GM13976 (cell line): ENCODE results near the gene PRPF40B.
"Not testable (repeated sequence)": the region's sequence is repeated elsewhere in the genome, so short reads cannot be mapped to it uniquely, and the experiment has no call there.

Experiments used
- DNase-seq: peaks from one replicate; pipeline ENCODE4 v3.0.0; 2012; ENCODE audit warnings: low spot score
- in situ Hi-C: fragments of 300-500 bp; cut with MboI; formaldehyde crosslinking; loops from one replicate; pipeline ENCODE4 v1.12.0; 2022; ENCODE audit warnings: low sequenced_read_pairs, mixed read lengths, inconsistent platforms; ENCODE audit not compliant: unreplicated experiment
- TF ChIP-seq, protein P1 (sequence below): IDR thresholded peaks from 2 replicates; pipeline ENCODE4 v1.5.1; 2012; ENCODE audit warnings: borderline replicate concordance, mild to moderate bottlenecking; ENCODE audit not compliant: insufficient read depth; ENCODE audit errors: extremely low read depth, missing control alignments, control extremely low read depth

Gene PRPF40B

DNA sequence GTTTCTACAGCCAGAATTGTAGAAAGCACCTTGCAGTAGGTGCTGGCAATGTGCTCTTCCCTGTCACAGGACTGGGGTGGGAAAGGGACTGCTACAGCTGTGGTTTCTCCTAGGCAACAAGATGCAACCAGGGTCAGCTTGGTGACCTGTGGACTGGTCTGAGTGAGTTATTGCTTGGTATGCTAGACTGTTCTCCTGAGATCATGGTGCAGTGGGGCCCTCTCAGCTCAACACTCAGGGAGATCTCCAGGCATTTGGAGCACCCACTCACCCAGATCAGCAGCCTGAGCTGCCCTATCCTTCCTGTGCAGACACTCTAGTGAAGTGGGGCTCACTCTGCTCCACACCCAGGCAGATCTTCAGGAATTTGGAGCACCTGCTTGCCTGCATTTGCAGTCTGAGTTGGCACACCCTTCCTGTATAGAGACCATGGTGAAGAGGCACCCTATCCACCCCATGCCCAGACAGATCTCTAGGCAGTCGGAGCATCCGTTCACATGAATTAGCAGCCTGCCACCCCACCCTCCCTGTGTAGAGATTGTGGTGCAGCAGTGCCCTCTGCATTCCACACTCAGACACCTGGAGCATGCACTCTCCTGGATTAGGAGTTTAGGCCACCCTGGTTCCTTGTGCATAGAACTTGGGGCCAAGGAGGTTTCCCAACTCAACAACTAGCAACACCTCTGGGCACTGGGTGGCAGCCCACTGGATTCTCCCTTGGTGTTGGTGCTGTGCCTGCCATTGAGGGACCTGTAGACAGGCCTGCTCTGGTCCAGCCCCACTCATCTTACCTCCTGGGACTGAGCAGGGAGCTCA is 14.1 kb upstream of the PRPF40B start:
- DNase-seq, result no peak
- TF ChIP-seq, protein P1, sequence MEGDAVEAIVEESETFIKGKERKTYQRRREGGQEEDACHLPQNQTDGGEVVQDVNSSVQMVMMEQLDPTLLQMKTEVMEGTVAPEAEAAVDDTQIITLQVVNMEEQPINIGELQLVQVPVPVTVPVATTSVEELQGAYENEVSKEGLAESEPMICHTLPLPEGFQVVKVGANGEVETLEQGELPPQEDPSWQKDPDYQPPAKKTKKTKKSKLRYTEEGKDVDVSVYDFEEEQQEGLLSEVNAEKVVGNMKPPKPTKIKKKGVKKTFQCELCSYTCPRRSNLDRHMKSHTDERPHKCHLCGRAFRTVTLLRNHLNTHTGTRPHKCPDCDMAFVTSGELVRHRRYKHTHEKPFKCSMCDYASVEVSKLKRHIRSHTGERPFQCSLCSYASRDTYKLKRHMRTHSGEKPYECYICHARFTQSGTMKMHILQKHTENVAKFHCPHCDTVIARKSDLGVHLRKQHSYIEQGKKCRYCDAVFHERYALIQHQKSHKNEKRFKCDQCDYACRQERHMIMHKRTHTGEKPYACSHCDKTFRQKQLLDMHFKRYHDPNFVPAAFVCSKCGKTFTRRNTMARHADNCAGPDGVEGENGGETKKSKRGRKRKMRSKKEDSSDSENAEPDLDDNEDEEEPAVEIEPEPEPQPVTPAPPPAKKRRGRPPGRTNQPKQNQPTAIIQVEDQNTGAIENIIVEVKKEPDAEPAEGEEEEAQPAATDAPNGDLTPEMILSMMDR, result no peak
- in situ Hi-C loops, result no loop called here

DNA sequence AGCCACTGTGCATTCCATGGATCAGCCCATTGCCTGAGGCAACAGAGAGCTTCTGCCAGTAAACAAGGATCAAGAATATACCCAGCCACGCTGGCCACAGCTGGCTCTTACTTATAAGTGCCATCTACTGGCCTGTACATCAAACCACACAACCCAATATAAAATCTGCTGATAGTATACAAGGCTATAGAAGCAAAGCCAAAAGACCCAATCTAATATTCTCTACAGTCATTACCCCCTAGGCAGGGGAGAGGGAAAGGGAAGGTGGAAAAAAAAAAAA is 13.5 kb upstream of the PRPF40B start:
- DNase-seq, result no peak
- TF ChIP-seq, protein P1, result no peak
- in situ Hi-C loops, result no loop called here

DNA sequence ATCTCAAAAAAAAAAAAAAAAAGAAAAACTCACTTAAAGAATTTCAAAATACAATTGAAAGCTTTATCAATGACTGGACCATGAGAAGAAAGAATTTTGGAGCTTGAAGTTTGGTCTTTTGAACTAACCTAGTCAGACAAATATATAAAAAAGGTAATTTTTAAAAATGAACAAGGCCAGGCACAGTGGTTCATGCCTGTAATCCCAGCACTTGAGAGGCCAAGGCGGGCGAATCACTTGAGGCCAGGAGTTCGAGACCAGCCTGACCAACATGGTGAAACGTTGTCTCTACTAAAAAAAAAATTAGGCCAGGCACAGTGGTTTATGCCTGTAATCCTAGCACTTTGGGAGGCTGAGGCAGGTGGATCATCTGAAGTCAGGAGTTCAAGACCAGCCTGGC is 12.6 kb upstream of the PRPF40B start:
- DNase-seq, in situ Hi-C loops: not testable (repeated sequence)

DNA sequence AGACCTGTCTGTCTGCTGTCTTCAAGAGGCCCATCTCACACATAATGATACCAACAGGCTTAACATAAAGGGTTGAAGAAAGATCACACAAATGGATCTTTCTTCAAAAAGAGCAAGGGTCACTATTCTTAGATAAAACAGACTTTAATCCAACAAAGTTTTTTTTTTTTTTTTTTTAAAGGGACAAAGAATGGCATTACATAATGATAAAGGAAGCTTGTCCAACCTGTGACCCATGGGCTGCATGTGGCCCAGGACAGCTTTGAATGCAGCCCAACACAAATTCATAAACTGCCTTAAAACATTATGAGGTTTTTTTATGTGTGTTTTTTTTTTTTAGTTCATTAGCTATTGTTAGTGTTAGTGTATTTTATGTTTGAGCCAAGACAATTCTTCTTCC is 11.2 kb upstream of the PRPF40B start:
- in situ Hi-C loops, result no loop called here
- DNase-seq, result no peak

DNA sequence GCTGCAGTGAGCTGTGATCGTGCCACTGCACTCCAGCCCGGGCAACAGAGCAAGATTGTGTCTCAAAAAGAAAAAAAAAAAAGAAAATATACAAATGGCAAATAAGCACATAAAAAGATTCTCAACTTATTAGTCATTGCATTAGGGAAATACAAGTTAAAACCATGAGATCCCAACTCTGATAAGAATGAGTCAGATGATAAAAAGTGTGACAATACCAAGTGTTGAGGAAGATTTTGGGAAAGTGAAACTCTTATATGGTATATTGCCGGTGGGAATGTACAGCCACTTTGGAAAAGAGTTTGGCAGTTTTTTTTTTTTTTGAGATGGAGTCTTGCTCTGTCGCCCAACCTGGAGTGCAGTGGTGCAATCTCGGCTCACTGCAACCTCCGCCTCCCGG is 7.6 kb upstream of the PRPF40B start:
- in situ Hi-C loops, result no loop called here
- no peak for DNase-seq

More for the DNA sequence above, 11.2 kb upstream of the PRPF40B start:
- TF ChIP-seq, protein P1, result no peak

DNA sequence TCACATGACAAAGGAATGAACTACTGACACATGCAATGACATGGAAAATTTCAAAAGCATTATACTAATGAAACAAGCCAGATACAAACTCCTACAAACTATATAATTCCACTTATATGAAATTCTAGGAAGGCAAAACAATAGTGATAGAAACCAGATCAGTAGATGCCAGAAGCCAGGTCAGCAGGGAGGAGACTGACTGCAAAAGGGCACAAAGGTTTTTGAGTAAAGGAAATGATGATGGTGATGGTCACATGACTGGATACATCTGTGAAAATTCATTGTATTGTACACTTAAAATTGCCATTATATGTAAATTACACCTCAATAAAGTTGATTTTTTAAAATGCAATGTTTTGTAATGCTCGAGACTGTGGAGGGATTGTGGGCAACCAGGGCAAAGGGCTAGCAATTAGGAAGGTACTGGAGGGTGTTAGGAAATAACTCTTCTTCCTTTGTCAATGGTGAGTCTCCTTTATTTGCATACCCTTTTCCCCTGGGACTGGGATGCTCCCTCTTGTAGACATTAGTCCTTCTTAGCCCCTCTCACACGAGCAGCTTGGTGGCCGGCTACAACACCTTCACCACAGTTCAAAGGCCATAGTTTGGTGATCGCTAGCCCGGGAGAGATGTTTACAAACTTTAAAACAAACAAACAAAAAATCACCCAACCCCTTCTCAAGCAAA is 6.7 kb upstream of the PRPF40B start:
- in situ Hi-C loops, result no loop called here
- TF ChIP-seq, protein P1, result no peak
- no peak for DNase-seq

More for the DNA sequence above, 7.6 kb upstream of the PRPF40B start:
- TF ChIP-seq, protein P1, result no peak

DNA sequence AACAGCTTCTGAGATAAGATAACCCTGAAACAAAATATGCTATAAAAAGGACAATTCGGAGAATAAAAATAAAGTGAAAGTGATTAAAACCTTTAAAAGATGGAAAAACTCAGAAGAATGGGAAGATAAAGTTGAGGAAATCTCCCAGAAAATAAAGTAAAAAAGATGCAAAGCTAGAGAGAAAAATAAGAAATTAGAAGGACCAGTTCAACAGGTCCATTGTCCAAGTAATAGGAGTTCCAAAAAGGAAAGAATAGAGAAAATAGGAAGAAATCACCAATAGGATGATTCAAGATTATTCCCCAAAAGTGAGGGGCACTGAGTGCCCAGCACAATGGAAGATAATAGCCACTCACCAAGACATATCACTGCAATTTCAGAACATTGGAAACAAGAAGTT is 4.8 kb upstream of the PRPF40B start:
- in situ Hi-C loops, result no loop called here

More for the DNA sequence above, 4.8 kb upstream of the PRPF40B start:
- DNase-seq, result no peak
- TF ChIP-seq, protein P1, result no peak
